DOHH2 (cell line): ENCODE data around the gene SUN1.

ENCODE experiments used
- CTCF ChIP-seq: fragments of 200-600 bp; sonication (generic); IDR thresholded peaks from one replicate; pipeline ENCODE4 v1.5.1; 2014; ENCODE audit warnings: antibody characterized with exemption, mild to moderate bottlenecking, low read depth, low read length; ENCODE audit not compliant: poor library complexity, severe bottlenecking
- EZH2phosphoT487 ChIP-seq: fragments of 200-600 bp; sonication (generic); IDR thresholded peaks from 2 replicates; pipeline ENCODE4 v1.6.1; 2017; ENCODE audit warnings: borderline replicate concordance, mild to moderate bottlenecking, antibody characterized with exemption, low read length, moderate library complexity, mixed read lengths

GRCh38 chr7:879093-879492 lies 46.8 kb downstream of the SUN1 start:
- TF ChIP-seq CTCF (no peak), EZH2phosphoT487 (no peak)
